ENCODE data around the gene MCM3AP.

- no peak for TF ChIP-seq CTCF (IDR thresholded peaks at IDR 0.05; ENCODE audit: poor library complexity)
- TF ChIP-seq EZH2 (IDR thresholded peaks at IDR 0.05; ENCODE audit: borderline replicate concordance): no peak
Observed at GRCh38 chr21:46211376-46211775, 74.0 kb downstream of the MCM3AP start.

Data from hepatocyte (in vitro differentiated cells).